Suppressor macrophage (primary cell): ENCODE results near the gene CCDC177.

Source experiments
- DNase-seq, 4 experiments: peaks; one replicate each; pipeline ENCODE4 v3.0.0-alpha.2; 2020 to 2022

Gene CCDC177

DNA sequence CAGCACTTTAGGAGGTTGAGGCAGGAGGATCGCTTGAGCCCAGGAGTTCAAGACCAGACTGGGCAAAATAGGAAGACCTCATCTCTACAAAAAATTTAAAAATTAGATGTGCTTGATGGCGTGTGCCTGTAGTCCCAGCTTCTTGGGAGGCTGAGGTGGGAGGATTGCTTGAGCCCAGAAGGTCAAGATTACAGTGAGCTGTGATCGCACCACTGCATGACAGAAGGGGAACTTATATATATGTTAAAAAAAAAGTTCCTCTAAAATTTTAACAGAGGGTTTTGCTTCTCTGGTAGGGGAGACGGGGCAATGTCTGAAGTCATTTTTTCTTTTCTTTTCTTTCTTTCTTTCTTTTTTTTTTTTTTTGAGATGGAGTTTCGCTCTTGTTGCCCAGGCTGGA, 24.8 kb upstream of the CCDC177 start:
- peak in 3 of 4 experiments; percentile 52 to 64 (median 62) for DNase-seq

DNA sequence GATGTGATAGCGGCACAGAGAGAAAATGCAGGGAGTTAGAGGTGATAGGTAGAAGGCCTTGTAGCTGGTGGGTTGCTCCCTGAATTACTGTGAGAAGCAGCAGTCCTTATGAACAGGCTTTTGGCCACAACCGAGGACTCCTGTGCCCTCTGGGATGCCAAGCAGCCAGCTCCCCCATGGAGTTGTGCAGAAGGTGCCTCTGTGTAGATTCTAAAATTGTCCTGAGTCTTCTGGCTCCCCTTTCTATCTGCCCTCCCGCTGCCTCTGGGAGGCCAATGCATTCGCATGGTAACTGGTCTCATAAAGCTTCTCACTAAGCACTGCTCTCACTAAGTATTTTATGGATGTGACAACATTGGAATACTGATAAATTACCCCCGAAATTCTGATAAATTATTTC, 20.7 kb upstream of the CCDC177 start:
- no peak for DNase-seq

DNA sequence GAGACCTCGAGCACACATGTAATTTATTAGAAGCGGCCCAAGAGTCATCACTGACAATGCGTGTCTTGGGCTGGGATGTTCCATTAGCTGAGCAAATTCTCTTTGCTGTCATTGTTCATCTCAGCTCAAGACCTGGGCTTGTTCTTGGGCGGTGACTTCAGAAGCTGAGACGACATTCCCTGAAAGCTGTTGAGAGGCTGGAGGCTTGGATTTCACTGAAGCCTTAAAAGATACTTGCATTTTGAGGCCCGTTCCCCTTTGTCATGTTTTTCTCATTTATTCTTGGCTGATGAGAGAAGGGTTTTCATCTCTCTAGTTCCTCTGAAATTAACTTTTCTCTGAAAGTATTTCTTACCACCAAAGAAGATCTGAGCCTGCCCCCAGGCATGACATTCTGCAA, 20.2 kb upstream of the CCDC177 start:
- no peak for DNase-seq

DNA sequence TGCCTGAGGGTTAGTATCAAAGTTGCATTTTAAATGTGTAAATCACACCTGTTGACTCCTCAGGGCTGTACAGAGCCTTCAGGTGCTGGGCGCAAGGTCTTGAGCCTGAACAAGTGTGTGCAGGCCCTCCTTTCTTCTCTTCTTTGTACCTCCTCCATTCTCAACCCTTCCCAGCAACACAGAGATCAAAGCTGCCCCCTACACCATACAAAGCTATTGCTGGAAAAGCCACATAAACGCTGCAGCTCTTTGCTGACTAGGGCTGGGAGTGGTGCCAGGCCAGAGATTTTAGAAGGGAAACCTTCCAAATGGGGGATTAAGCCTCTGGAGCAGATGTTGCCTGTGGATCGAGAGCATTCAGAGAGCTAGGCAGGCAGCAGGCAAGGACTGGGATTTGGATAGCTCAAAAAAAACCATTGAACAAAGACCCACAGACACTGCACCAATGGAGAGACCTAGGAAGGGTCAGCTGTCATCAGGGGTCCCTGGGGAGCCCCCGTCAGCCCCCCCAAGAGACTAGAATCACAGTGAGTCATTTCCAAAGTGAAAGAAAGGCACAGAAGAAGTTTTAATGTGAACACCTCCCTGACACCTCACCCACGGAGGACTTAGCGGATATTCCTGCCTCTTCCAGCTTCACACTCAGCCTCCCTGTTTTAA, 18.5 kb upstream of the CCDC177 start:
- no peak for DNase-seq

DNA sequence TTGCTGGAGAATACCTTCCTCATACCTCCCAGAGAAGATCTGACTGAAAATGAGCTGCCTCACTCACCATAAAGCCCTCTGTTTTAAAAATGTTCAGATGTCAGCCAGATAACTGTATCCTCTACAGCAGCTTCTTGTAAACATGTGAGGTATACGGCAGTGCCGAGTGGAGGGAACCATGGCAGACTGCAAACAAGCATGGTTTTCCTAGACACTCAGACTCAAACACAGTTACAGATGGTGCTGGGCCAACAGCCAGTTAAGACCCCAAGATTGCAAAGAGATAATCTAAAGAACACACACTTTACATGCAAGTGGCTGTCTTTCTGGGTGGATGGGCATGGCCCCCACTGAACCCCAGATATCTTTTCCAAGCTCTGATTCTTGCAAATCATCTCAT, 16.6 kb upstream of the CCDC177 start:
- no peak for DNase-seq

DNA sequence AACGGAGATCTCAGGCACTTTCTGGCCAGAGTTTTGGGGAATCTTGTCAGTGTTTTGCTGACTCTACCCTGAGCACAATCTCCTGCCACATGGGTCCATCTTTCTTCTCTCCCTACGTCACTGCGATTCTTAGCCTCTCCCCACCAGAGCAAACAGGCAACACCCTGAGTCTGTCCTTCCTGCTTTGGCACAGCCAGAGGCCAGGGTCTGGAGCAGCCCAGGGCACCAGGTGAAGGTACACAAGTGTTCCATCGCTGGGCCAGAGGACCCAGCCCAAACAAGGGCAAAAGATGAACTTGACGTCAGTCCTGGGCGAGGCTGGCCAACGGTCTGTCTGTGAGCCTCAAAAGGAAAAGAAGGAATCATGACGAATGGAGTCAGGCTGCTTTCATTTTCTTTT, 12.7 kb upstream of the CCDC177 start:
- DNase-seq: no peak

DNA sequence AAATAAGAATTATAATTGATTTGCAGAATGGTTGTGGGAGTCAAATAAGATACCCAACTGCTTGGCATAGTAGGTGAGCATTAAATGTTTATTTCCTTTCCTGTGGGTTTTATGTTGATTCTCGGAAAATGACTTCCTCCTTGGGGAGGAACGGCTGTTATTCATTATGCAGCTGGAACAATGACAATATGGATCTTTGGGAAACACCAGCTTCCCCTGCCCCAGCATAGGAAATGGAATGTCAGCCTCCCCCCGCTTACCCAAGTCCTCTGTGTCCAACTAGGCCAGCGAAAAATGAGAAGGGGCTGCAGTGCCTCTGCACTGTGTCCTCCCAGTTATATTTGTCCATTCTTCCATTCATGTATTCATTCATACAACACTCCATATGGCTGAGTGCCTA, 11.7 kb upstream of the CCDC177 start:
- DNase-seq: peak in 2 of 4 experiments; percentile 20 to 27

DNA sequence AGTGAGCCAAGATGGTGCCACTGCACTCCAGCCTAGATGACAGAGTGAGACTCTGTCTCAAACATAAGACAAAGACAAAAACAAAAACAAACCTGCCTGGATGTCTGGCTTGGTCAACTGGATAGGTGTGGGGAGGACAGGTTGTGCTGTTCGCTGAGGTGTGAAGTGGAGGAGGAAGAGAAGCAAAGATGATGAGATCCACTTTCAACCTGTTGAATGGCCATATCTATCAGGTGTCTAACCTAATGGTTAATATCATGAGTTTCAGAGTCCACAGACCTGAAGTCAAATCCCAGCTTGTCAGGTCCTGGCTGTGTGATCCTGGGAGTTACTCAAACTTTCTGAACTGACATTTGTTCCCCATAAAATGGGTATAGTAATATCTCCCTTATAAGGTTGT, 9.7 kb upstream of the CCDC177 start:
- DNase-seq: no peak

DNA sequence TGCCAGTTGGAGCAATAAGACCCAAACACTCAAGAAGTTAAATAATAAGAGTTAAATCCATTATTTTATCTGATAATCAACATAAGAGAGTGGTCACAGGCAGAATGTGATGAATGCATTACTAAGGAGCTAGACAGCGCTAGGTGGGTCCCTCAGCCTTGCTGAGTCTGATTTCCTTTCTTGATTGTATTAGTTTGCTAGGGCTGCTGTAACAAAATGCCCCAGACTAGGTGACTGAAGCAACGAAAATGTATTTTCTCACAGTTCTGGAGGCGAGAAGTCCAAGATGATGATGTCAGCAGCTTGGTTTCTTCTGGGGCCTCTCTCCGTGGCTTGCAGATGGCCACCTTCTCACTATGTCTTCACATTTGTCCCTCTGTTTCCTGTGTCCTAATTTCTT, 8.2 kb upstream of the CCDC177 start:
- DNase-seq: no peak

DNA sequence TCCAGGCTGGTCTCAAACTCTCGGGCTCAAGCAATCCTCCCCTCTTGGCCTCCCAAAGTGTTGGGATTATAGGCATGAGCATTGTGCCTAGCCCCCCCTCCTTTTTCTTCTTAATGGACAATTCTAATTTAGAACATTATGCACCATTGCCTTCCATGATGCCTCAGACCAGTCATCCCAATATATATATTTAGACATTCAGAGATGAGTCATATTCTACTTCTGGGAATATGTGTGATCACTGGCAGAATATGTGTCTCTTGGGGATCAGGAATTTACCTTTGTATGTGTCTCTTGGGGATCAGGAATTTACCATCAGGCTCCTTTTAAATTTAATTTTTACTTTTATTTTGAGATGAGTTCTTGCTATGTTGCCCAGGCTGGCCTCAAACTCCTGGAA, 7.5 kb upstream of the CCDC177 start:
- no peak for DNase-seq

DNA sequence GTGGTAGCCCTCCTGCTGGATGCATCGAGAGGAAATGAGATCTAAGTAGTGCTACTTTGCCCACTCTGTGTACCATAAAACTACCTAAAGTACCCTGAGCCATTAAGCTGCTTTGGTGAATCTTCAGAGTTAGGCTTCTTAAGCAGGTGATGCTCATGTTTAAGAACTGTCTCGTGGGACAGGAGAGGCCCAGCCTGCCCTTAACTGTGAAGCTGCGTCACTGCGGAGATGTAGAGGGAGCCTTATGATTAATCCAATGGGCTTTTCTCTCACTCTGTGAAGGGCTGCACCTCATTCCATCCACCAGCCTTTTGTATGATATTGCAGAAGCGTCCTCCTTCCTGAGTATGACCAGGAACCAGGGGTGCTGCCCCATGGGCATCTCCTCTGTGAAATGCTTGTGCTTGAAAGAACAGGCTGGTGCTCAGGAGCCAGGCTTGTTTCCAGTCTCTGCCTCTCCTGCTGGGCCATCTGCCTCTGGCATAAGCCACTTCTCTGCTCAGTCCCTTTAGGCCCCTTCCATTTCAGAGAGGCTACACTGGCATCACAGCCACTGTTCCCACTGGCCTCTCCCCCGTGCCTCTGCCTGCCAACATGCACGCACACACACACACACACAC, 6.8 kb upstream of the CCDC177 start:
- no peak for DNase-seq

DNA sequence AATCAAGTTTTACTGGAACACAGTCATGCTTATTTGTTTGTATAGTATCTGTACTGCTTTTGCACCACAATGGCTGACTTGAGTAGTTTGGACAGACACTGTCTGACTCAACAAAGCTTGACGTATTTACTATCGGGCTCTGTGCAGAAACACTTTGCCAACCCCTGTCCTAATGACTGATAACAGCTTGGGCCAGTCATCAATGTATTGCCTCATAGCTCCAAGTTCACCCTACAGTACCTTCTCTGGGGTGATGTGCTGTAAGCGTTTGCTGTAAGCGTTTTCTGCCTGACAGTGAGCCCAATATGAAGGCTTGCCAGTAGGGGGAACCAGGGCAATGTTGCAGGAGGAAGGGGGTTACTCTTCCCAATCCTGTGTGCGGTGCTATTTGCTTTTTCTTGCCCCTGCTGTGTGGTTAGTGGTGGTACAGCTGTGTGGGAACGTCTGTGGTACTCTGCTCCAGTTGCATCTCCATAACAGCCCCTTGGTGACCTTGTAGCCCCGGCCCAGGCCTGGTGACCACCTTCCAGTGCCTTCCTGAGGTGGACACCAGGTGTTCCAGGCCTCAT, 5.4 kb upstream of the CCDC177 start:
- peak; percentile 42 to 72 (median 56) for DNase-seq

DNA sequence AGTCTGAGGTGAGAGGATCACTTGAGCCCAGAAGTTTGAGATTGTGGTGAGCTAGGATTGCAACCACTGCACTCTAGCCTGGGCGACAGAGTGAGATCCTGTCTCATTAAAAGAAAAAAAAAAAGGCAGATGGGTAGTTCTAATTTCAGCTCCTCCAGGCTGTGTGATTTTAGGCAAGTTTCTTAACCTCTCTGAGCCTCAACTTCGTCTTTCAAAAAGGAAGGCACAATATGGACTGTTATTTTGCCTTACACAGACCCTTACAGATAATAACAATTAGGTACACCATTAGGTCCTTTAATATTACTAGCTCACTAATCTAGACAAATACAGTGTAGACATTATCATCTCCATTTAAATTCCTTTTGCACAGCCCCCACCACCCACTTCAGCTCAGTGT, 4.8 kb upstream of the CCDC177 start:
- no peak for DNase-seq

DNA sequence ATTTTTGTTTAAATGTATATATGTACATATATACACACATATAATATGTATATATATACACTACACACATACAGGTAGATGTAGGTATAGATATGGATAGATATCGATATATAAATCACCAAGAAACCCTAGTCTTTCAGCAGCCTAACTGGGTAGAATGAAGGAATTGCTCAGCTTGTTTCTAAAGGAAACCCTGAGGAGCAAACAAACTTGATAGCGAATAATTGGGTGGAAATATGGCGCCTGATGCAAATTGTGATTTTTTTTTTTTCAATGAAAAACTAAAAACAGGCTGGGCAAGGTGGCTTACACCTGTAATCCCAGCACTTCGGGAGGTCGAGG, 254 bp upstream of the CCDC177 start:
- no peak for DNase-seq

DNA sequence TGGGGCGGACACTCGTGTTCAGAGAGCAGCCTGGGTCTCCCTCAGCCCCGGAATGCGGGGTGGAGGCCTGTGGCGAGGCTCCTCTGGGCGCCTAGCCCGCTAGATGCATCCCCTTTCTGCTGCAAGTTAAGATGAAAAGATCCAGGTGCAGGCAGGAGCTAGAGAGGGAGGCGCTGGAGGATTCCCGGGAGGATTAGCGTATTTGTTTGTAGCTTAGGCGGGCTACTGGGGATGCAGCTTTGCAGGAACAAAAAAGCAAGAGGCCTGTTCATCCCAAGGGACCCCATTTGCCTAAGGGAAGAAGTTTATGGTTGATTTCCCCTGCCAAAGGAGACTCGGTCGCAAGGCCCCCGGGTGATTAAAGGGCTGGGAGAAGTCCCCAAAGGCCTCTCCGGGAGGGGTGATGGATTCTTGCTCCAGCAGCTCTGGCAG, 824 bp downstream of the CCDC177 start:
- DNase-seq: no peak

DNA sequence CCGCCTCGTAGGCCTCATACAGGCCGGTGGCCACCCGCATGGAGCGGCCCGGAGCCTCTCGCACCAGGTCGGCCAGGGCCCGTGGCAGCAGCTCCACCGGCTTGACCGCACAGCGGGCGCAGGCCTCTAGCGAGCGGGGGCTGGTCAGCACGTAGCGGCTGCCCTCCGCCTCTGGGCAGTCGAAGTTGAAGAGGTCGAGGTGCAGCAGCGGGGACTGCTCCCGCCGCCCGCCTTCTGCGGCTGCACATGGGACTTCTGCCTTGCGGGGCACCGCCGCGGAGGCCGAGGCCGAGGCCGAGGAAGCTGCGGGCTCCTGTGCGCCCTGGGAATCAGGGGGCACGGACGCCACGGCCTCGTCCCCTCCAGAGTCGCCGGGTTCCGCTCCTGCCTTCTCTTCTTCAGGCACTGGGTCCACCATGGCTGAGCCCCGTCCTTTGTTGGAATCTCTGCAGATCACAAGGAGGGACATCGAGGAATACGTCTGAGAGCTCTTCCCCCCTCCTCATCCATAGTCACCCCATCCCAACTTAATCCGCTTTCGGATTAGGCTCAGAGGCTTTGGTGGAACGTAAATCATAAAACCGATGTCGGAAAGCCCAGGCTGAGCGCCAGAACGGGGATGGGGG, 1.4 kb downstream of the CCDC177 start:
- DNase-seq: no peak

DNA sequence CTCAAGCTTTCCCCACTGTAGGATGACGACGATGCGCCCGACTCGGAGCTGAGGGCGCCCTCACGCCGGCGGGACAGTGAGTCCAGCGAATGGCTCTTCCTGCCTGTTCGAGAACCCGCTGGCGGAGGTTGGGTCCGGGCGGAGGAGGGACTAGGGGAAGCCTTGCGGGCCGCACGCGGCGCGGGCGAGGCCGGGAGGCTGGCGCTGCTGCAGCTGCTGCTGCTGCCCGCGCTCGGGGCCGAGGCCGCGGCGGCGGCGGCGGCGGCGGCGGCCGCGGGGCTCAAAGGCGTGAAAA, 1.9 kb downstream of the CCDC177 start:
- no peak for DNase-seq

DNA sequence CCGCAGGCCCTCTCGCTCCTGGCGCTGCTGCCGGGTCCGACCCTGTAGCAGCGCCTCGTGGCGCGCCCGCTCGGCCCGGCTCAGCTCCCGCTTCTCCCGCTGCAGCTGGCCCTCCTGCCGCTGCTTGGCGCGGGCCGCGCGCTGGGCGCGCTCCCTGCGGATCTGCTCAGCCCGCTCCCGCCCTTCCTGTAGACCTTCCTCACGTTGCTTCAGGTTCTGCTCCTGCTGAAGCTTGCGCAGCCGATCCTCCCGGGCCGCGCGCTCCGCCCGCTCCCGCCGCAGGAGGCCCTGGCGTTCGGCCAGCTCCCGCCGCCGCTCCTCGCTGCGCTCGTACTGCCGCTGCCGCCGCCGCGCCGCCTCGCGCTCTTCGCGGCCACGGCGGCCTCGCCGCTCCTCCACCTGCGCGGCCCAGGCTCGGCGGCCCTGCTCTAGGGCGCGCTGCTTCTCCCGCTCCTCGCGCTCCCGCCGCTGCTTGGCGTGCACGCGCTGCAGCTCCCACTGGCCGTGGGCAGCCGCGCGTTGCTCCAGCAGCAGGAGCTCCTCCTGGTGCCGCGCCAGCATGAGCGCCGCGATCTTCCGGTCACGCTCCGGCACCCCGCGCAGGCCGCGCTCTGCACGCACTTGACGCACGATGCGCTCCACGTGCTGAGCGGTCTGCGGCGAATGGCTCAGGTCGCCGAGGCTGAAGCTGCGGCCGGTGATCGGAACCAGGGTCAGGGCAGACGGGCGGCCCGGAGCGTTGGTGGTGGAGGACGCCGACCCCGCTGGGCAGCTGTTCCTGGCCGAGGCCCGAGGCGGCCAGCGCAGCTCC, 2.4 kb downstream of the CCDC177 start:
- peak in 3 of 4 experiments; percentile 20 to 58 (median 46) for DNase-seq

DNA sequence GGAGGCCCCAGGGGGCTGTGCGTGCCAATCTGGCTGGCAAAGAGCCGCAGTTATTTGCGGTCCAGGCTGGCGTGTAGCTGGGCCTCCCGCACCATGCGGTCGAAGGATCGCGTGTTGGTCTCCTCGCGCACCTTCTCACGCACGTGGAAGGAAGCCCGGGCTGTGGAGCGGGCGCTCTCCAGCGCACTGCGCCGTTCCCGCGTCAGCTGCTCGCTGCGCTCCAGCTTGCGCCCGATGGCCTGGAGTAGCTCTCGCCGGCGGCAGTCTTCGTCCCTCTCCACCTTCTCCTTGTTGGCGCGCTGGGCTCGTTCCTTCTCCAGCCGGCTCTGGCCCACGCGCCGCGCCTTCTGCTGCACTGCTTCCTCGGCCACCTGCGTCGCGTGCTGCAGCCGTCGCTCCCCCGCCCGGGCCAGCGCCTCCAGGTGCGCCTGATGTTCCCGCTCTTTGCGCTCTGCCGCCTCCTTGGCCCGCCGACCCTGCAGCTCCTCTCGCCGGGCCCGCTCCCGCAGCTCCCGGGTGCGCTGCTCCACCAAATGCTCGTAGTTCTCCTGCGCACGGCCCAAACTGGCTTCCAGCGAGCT, 3.1 kb downstream of the CCDC177 start:
- no peak for DNase-seq

DNA sequence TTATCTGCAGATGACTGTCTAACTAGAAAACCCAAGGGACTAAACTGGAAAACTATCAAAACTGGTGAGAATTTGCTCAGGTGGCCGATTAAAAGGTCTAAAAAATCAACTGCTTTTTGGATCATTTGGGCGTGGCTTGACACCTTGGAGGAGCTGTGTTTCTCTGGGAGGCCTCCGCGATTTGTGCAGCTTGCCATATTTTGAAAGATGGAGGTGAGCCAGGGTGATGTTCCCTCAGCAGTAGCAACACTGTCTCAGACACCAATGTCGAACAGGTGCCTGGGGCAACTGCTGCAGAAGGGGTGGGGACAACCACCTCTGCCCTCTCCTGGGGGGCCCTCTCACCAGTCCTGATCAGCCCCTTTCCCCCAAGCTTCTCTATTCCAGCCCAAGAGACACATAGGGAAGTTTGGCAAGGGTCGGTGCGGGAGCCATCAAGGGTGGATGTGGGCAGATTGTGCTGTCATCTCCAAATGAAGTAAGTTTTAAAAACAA, 3.8 kb downstream of the CCDC177 start:
- no peak for DNase-seq

DNA sequence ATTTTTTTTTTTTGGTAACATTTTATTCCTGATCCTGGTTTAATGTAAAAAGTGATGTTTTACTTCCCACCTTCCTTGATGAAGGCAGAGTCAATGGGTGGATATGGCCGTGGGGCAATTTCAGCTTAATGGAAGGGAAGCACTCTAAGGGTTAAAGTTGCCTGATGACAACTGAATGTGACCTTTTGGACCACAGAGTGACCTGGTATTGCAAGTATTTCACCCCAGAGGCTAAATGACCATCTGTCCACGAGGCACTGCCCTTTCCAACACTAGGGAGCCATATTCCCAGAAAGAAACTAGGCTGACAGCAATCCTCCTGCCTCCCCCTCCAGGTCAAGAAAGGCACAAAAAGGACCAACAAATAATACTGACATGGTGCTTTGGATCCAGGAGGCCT, 4.8 kb downstream of the CCDC177 start:
- no peak for DNase-seq

DNA sequence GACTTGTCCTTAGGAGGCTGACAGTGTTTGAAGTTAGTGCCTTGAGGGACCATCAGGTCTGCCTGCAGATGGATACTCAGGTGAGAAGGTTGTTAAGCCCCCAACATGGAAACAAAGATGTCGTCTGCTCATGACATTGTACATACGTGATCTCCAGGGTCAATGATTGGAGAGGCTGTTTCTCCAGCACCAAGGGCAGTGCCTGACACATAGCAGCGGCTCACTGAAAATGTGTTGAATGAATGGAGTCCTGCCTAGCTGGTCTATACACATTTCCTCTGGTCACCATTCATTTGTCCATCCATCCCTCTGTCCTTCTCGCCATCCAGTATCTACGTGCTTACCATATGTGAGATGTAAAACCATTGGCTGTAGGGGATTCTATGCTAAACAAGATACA, 7.1 kb downstream of the CCDC177 start:
- no peak for DNase-seq

DNA sequence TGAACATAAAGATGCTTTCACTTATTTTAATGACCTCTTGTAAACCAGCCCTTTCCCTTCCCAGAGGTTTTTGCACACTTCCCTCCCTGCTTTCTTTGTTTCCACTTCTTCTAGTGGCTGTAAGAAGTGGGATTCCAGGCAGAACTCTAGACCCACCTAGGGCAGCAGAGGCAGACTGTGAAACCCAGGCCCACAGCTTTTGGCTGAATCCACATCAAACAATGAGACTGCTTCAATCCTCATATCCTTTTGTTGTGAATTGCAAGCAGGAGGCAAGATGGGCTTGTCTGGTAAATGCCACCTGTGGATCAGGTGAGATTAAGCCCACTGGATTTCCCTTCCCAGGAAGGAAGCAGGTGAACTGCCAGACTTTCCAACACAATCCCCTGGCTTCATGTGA, 12.8 kb downstream of the CCDC177 start:
- DNase-seq: no peak
